Transverse colon (tissue), 4 donors: ENCODE measurements around the gene MARCHF3. TPM values are rescaled to one million over a fixed set of nuclear protein-coding genes. Genes with fewer than 3 reads are reported as not detected.
A peak's percentile ranks its signal among the peaks of the same experiment; 100 is the strongest.

ENCODE experiments used
- DNase-seq: peaks from one replicate; pipeline ENCODE4 v3.0.0-alpha.2; 2019
- H3K27ac ChIP-seq, 4 donors: fragments of 200-600 bp; sonication (generic); 2 replicates each; pipeline ENCODE4 v1.5.1; 2016 to 2018; ENCODE audit warnings: inconsistent platforms in 4 of 4
- H3K27me3 ChIP-seq: fragments of 200-600 bp; sonication (generic); 2 replicates; pipeline ENCODE4 v1.5.1; 2017; ENCODE audit warnings: inconsistent platforms
- H3K36me3 ChIP-seq, 4 donors: fragments of 200-600 bp; sonication (generic); 2 replicates each; pipeline ENCODE4 v1.5.1; 2017 to 2019; ENCODE audit warnings: inconsistent platforms in 4 of 4
- H3K4me1 ChIP-seq, 4 donors: fragments of 200-600 bp; sonication (generic); 2 replicates each; pipeline ENCODE4 v1.5.1; 2017 to 2020; ENCODE audit warnings: inconsistent platforms in 4 of 4
- H3K4me3 ChIP-seq, 4 donors: fragments of 200-600 bp; sonication (generic); 1 replicate in 1 of 4; 2 replicates in 3 of 4; pipeline versions ENCODE4 v1.5.1 to v1.6.1; 2017 to 2019; ENCODE audit warnings: inconsistent platforms in 4 of 4
- H3K9me3 ChIP-seq, 2 donors: fragments of 200-600 bp; sonication (generic); 2 replicates each; pipeline ENCODE4 v1.5.1; 2017 to 2019; ENCODE audit warnings: inconsistent platforms in 2 of 2
- EP300 ChIP-seq: sonication (generic); formaldehyde crosslinking; IDR thresholded peaks from one replicate; pipeline ENCODE4 v1.6.1; 2017; ENCODE audit warnings: antibody characterized with exemption, low read depth
- POLR2A ChIP-seq: fragments of 450-650 bp; IDR thresholded peaks from one replicate; pipeline ENCODE4 v1.6.1; 2016; ENCODE audit warnings: antibody characterized with exemption, mild to moderate bottlenecking, moderate library complexity
- POLR2AphosphoS5 ChIP-seq, 3 donors: sonication (generic); formaldehyde crosslinking; IDR thresholded peaks; one replicate each; pipeline ENCODE4 v1.6.1; 2016; ENCODE audit warnings: antibody characterized with exemption in 3 of 3
- WGBS, 2 donors: methylation state at CpG; one replicate each; pipeline ENCODE4 v1.1.5; 2018; ENCODE audit warnings: low coverage in 1 of 2; 5-methylcytosine and 5-hydroxymethylcytosine counted together
- in situ Hi-C, 4 donors: fragments of 200-750 bp; cut with MboI; loops; one replicate each; pipeline versions ENCODE4 v1.15.0 to v1.15.1; 2017; ENCODE audit warnings: low sequenced_read_pairs in 3 of 4, low pct_ligation_motif_present in 1 of 4, low pct_unique_long_range_greater_than_20kb in 1 of 4
- intact Hi-C: fragments of 100-400 bp; cut with DNase I; formaldehyde crosslinking; loops from one replicate; pipeline ENCODE4 v1.15.1; 2023; ENCODE audit warnings: low total_unique reads
- total RNA-seq, 4 donors: library from RNA; depleted of rRNA; stranded (reverse); fragments of >200 nt; gene quantifications; one replicate each; pipeline ENCODE4 v1.1.0, GENCODE V29; 2016
- TF ChIP-seq, protein P1 (sequence below), 5 experiments: fragments of 200-600 bp in 3 of 5; fragments of 450-650 bp in 2 of 5; sonication (generic) in 3 of 5; IDR thresholded peaks; 1 replicate in 2 of 5; 2 replicates in 3 of 5; pipeline ENCODE4 v1.5.1; 2016 to 2017; ENCODE audit warnings: antibody characterized with exemption in 5 of 5, inconsistent platforms in 3 of 5, mild to moderate bottlenecking in 2 of 5, moderate library complexity in 1 of 5

The MARCHF3 gene
- total RNA-seq, 4 donors from 2014 or later = 20.3 to 29.6 (median 23.0) TPM

DNA sequence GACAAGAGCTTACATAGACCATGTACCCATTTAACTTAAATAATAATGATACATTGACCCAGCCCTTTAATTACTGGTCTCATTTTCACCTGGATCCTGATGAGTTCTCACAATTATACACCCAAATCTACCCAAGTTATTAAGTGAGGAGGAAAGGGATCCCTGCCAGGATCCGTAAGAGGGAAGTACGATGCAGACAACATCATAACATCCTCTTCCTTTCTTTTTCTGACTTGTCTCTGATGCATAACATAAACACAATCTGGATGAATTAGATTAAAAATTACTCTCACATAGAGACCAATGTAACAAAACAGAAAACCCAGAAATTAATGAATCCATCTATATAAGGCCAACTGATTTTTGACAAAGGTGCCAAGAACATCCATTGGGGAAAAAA, 17.0 kb downstream of the MARCHF3 start:
- no peak for TF ChIP-seq EP300
- TF ChIP-seq, protein P1, sequence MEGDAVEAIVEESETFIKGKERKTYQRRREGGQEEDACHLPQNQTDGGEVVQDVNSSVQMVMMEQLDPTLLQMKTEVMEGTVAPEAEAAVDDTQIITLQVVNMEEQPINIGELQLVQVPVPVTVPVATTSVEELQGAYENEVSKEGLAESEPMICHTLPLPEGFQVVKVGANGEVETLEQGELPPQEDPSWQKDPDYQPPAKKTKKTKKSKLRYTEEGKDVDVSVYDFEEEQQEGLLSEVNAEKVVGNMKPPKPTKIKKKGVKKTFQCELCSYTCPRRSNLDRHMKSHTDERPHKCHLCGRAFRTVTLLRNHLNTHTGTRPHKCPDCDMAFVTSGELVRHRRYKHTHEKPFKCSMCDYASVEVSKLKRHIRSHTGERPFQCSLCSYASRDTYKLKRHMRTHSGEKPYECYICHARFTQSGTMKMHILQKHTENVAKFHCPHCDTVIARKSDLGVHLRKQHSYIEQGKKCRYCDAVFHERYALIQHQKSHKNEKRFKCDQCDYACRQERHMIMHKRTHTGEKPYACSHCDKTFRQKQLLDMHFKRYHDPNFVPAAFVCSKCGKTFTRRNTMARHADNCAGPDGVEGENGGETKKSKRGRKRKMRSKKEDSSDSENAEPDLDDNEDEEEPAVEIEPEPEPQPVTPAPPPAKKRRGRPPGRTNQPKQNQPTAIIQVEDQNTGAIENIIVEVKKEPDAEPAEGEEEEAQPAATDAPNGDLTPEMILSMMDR (IDR thresholded peaks at IDR 0.05) = no peak
- no peak for TF ChIP-seq POLR2AphosphoS5 (IDR thresholded peaks at IDR 0.05)
- TF ChIP-seq POLR2A = no peak
- no peaks in the 10 kb centered on the region for H3K9me3 ChIP-seq
- no peak overlapping the region for H3K4me3 ChIP-seq
- in situ Hi-C loops = no loop called here
- no peaks in the 10 kb centered on the region for H3K27me3 ChIP-seq
- no peaks in the 10 kb centered on the region for H3K36me3 ChIP-seq
- H3K4me1 ChIP-seq = peaks cover 8 to 42% (median 22%) of the 10 kb centered on the region in 4 donors
- peak overlapping the region; percentile 71 to 74 (median 73) for H3K27ac ChIP-seq
- intact Hi-C loops = no loop called here
- WGBS, 2 donors = 56 to 58% methylated on average over 2 of the region's 2 CpGs
- no peak for DNase-seq

DNA sequence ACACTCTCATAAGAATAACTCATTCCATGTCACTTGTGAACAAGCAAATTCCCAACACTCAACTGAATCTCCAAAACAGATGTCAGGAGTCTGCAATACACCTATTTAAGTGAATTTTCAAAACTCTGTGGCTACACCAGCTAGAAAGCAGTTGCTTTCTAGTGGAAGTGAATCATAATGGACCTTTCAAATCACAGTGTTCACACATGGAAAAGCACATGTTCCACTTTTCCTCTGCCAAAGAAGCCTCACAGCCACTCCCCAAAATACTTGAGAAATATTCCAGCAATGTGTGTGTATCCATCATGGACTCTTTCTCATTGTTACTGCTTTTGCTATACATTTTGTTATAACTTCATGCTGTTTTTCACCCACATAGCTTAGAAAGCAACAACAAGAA, 17.4 kb downstream of the MARCHF3 start:
- in situ Hi-C loops (no loop called here), intact Hi-C loops (no loop called here)
- Histone ChIP-seq H3K27ac (peak overlapping the region in 2 of 4 donors; percentile 73 to 74), H3K27me3 (no peaks in the 10 kb centered on the region), H3K36me3 (no peaks in the 10 kb centered on the region), H3K4me3 (no peak overlapping the region), H3K9me3 (no peaks in the 10 kb centered on the region), H3K4me1 (peaks cover 8 to 42% (median 22%) of the 10 kb centered on the region in 4 donors)
- no peak for DNase-seq
- TF ChIP-seq, protein P1 (IDR thresholded peaks at IDR 0.05) = no peak
- no peak for TF ChIP-seq POLR2A
- TF ChIP-seq EP300 = no peak
- TF ChIP-seq POLR2AphosphoS5 (IDR thresholded peaks at IDR 0.05) = no peak

DNA sequence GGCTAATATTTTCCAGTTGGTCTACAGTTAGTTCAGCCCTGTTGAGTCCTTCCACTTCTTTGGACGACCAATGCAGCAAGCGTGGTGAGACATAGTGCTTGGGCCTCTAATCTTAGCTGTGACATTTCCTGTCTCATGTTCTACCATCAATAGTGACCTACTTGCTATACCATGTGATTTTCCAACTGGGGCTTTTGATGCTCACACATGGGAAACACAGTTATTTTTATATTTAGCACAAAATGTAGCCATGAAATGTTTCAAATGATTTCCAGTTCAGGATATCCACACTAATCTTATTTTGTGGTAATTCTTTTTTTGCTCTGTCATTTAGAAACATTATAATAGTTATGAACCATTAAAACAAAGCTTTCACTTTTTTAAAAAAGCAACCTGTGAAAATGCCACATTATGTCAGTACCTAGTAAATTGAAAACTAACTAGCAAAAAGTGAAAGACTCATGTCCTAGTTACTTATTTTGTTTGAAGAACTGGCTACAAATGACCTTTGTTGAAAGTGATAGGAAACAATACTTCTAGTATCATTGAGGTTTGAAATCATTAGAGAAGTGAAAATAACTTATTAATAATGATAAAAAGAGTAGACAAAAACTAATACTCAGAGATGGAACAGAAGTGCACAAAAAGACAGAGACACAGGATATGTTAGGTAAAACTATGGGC, 18.3 kb downstream of the MARCHF3 start:
- Histone ChIP-seq H3K27ac (no peak overlapping the region), H3K36me3 (no peaks in the 10 kb centered on the region), H3K27me3 (no peaks in the 10 kb centered on the region), H3K4me1 (peaks cover 8 to 42% (median 22%) of the 10 kb centered on the region in 4 donors), H3K4me3 (no peak overlapping the region), H3K9me3 (no peaks in the 10 kb centered on the region)
- intact Hi-C loops = no loop called here
- no peak for DNase-seq
- 63% methylated on average over 2 of the region's 2 CpGs; no CpG with 5 or more reads in 1 of the 2 donors for WGBS, 2 donors
- no peak for TF ChIP-seq POLR2A
- TF ChIP-seq, protein P1 (IDR thresholded peaks at IDR 0.05) = no peak
- TF ChIP-seq EP300 = no peak
- no peak for TF ChIP-seq POLR2AphosphoS5 (IDR thresholded peaks at IDR 0.05)
- in situ Hi-C loops = no loop called here

- Histone ChIP-seq H3K27me3 (no peaks in the 10 kb centered on the region), H3K27ac (no peak overlapping the region), H3K36me3 (no peaks in the 10 kb centered on the region), H3K9me3 (no peaks in the 10 kb centered on the region), H3K4me3 (no peak overlapping the region), H3K4me1 (peaks cover 8 to 50% (median 22%) of the 10 kb centered on the region in 4 donors)
- in situ Hi-C loops (no loop called here), intact Hi-C loops (no loop called here)
- TF ChIP-seq EP300 (no peak), POLR2AphosphoS5 (IDR thresholded peaks at IDR 0.05) (no peak), POLR2A (no peak)
- TF ChIP-seq, protein P1 (IDR thresholded peaks at IDR 0.05) = no peak
- DNase-seq = no peak
- 82 to 90% methylated on average over 1 to 4 of the region's 4 CpGs for WGBS, 2 donors
Measured at GRCh38 chr5:127011153-127011552, 19.2 kb downstream of the MARCHF3 start.
